ENCODE results near the gene SLC1A6.
"Not testable (repeated sequence)": the region's sequence is repeated elsewhere in the genome, so short reads cannot be mapped to it uniquely, and the experiment has no call there.

SLC1A6 gene

GRCh38 chr19:14954071-14954655 is 25.5 kb downstream of the SLC1A6 start:
- Histone ChIP-seq H3K9ac (ENCODE audit: low read depth, low read length) (no peak overlapping the region), H3K27me3 (ENCODE audit: insufficient read depth, low read length) (no peaks in the 10 kb centered on the region), H3K9me3 (ENCODE audit: insufficient read depth, low read depth, low read length) (peaks cover 12% of the 10 kb centered on the region), H3K4me3 (ENCODE audit: low read length) (no peak overlapping the region), H3K36me3 (ENCODE audit: insufficient read depth, low read depth, low read length) (no peaks in the 10 kb centered on the region), H3K4me1 (ENCODE audit: insufficient read depth, low read length) (no peaks in the 10 kb centered on the region), H3K27ac (ENCODE audit: low read length) (no peak overlapping the region)

- Histone ChIP-seq H3K4me1 (ENCODE audit: insufficient read depth, low read length) (no peaks in the 10 kb centered on the region), H3K9ac (ENCODE audit: low read depth, low read length) (no peak overlapping the region), H3K9me3 (ENCODE audit: insufficient read depth, low read depth, low read length) (peaks cover 5% of the 10 kb centered on the region), H3K4me3 (ENCODE audit: low read length) (no peak overlapping the region), H3K36me3 (ENCODE audit: insufficient read depth, low read depth, low read length) (no peaks in the 10 kb centered on the region), H3K27ac (ENCODE audit: low read length) (no peak overlapping the region), H3K27me3 (ENCODE audit: insufficient read depth, low read length) (no peaks in the 10 kb centered on the region)
Measured at GRCh38 chr19:14952767-14953166, 26.9 kb downstream of the SLC1A6 start.

- Histone ChIP-seq H3K36me3 (ENCODE audit: insufficient read depth, low read depth, low read length) (no peaks in the 10 kb centered on the region), H3K4me1 (ENCODE audit: insufficient read depth, low read length) (no peaks in the 10 kb centered on the region), H3K9me3 (ENCODE audit: insufficient read depth, low read depth, low read length) (no peaks in the 10 kb centered on the region; the same call in none of the 2 replicates), H3K4me3 (ENCODE audit: low read length) (no peak overlapping the region), H3K27me3 (ENCODE audit: insufficient read depth, low read length) (no peaks in the 10 kb centered on the region), H3K9ac (ENCODE audit: low read depth, low read length) (no peak overlapping the region), H3K27ac (ENCODE audit: low read length) (no peak overlapping the region)
Measured at GRCh38 chr19:14950421-14950820, 29.2 kb downstream of the SLC1A6 start.

GRCh38 chr19:14949876-14950275 is 29.8 kb downstream of the SLC1A6 start:
- H3K9ac ChIP-seq (ENCODE audit: low read depth, low read length), result no peak overlapping the region
- no peaks in the 10 kb centered on the region for H3K27me3 ChIP-seq (ENCODE audit: insufficient read depth, low read length)
- H3K4me1 ChIP-seq (ENCODE audit: insufficient read depth, low read length), result no peaks in the 10 kb centered on the region
- no peaks in the 10 kb centered on the region for H3K36me3 ChIP-seq (ENCODE audit: insufficient read depth, low read depth, low read length)
- H3K9me3 ChIP-seq (ENCODE audit: insufficient read depth, low read depth, low read length), result no peaks in the 10 kb centered on the region; the same call in none of the 2 replicates
- no peak overlapping the region for H3K4me3 ChIP-seq (ENCODE audit: low read length)
- no peak overlapping the region for H3K27ac ChIP-seq (ENCODE audit: low read length)

GRCh38 chr19:14949413-14949812 is 30.3 kb downstream of the SLC1A6 start:
- H3K27me3 ChIP-seq (ENCODE audit: insufficient read depth, low read length); H3K4me1 ChIP-seq (ENCODE audit: insufficient read depth, low read length): not testable (repeated sequence)

GRCh38 chr19:14944456-14944855 is 35.2 kb downstream of the SLC1A6 start:
- Histone ChIP-seq H3K9ac (ENCODE audit: low read depth, low read length) (no peak overlapping the region), H3K27me3 (ENCODE audit: insufficient read depth, low read length) (no peaks in the 10 kb centered on the region), H3K4me1 (ENCODE audit: insufficient read depth, low read length) (no peaks in the 10 kb centered on the region), H3K9me3 (ENCODE audit: insufficient read depth, low read depth, low read length) (no peaks in the 10 kb centered on the region; the same call in none of the 2 replicates), H3K4me3 (ENCODE audit: low read length) (no peak overlapping the region), H3K36me3 (ENCODE audit: insufficient read depth, low read depth, low read length) (no peaks in the 10 kb centered on the region), H3K27ac (ENCODE audit: low read length) (no peak overlapping the region)

More at GRCh38 chr19:14949413-14949812, 30.3 kb downstream of the SLC1A6 start:
- not testable (repeated sequence) for H3K4me3 ChIP-seq (ENCODE audit: low read length); H3K9ac ChIP-seq (ENCODE audit: low read depth, low read length); H3K27ac ChIP-seq (ENCODE audit: low read length); H3K36me3 ChIP-seq (ENCODE audit: insufficient read depth, low read depth, low read length); H3K9me3 ChIP-seq (ENCODE audit: insufficient read depth, low read depth, low read length)

- Histone ChIP-seq H3K9ac (ENCODE audit: low read depth, low read length) (no peak overlapping the region), H3K9me3 (ENCODE audit: insufficient read depth, low read depth, low read length) (no peaks in the 10 kb centered on the region; the same call in none of the 2 replicates), H3K27ac (ENCODE audit: low read length) (no peak overlapping the region), H3K4me3 (ENCODE audit: low read length) (no peak overlapping the region), H3K36me3 (ENCODE audit: insufficient read depth, low read depth, low read length) (no peaks in the 10 kb centered on the region), H3K4me1 (ENCODE audit: insufficient read depth, low read length) (no peaks in the 10 kb centered on the region), H3K27me3 (ENCODE audit: insufficient read depth, low read length) (no peaks in the 10 kb centered on the region)
Measured at GRCh38 chr19:14943601-14944000, 36.1 kb downstream of the SLC1A6 start.

- Histone ChIP-seq H3K36me3 (ENCODE audit: insufficient read depth, low read depth, low read length) (no peaks in the 10 kb centered on the region), H3K27me3 (ENCODE audit: insufficient read depth, low read length) (no peaks in the 10 kb centered on the region), H3K4me1 (ENCODE audit: insufficient read depth, low read length) (no peaks in the 10 kb centered on the region), H3K9me3 (ENCODE audit: insufficient read depth, low read depth, low read length) (no peaks in the 10 kb centered on the region; the same call in none of the 2 replicates), H3K27ac (ENCODE audit: low read length) (no peak within 1 kb of the TSS), H3K9ac (ENCODE audit: low read depth, low read length) (no peak within 1 kb of the TSS), H3K4me3 (ENCODE audit: low read length) (no peak within 1 kb of the TSS)
Measured at GRCh38 chr19:14941189-14941588, 38.5 kb downstream of the SLC1A6 start, which contains the start of gene OR7C2. TSS of gene OR7C2 (plus strand) at chr19:14941489. CDS start at chr19:14941489, 0 bp downstream.

- no peak overlapping the region for H3K27ac ChIP-seq (ENCODE audit: low read length)
- H3K4me1 ChIP-seq (ENCODE audit: insufficient read depth, low read length), result no peaks in the 10 kb centered on the region
- no peak overlapping the region for H3K4me3 ChIP-seq (ENCODE audit: low read length)
- H3K9ac ChIP-seq (ENCODE audit: low read depth, low read length), result no peak overlapping the region
- no peaks in the 10 kb centered on the region; the same call in none of the 2 replicates for H3K9me3 ChIP-seq (ENCODE audit: insufficient read depth, low read depth, low read length)
- no peaks in the 10 kb centered on the region for H3K36me3 ChIP-seq (ENCODE audit: insufficient read depth, low read depth, low read length)
- H3K27me3 ChIP-seq (ENCODE audit: insufficient read depth, low read length), result no peaks in the 10 kb centered on the region
Measured at GRCh38 chr19:14940266-14940665, 39.4 kb downstream of the SLC1A6 start.

- Histone ChIP-seq H3K9me3 (ENCODE audit: insufficient read depth, low read depth, low read length) (peaks cover 3% of the 10 kb centered on the region), H3K4me1 (ENCODE audit: insufficient read depth, low read length) (no peaks in the 10 kb centered on the region), H3K27me3 (ENCODE audit: insufficient read depth, low read length) (no peaks in the 10 kb centered on the region; the same call in 1 of the 2 replicates), H3K36me3 (ENCODE audit: insufficient read depth, low read depth, low read length) (no peaks in the 10 kb centered on the region), H3K27ac (ENCODE audit: low read length) (no peak overlapping the region), H3K9ac (ENCODE audit: low read depth, low read length) (no peak overlapping the region), H3K4me3 (ENCODE audit: low read length) (no peak overlapping the region)
Measured at GRCh38 chr19:14933506-14933905, 46.2 kb downstream of the SLC1A6 start.

GRCh38 chr19:14916848-14917247 is 62.8 kb downstream of the SLC1A6 start:
- no peaks in the 10 kb centered on the region for H3K27me3 ChIP-seq (ENCODE audit: insufficient read depth, low read length)
- H3K9me3 ChIP-seq (ENCODE audit: insufficient read depth, low read depth, low read length), result peaks cover 4% of the 10 kb centered on the region; the same call in 1 of the 2 replicates
- no peak overlapping the region for H3K27ac ChIP-seq (ENCODE audit: low read length)
- H3K36me3 ChIP-seq (ENCODE audit: insufficient read depth, low read depth, low read length), result no peaks in the 10 kb centered on the region
- no peak overlapping the region for H3K4me3 ChIP-seq (ENCODE audit: low read length)
- H3K4me1 ChIP-seq (ENCODE audit: insufficient read depth, low read length), result no peaks in the 10 kb centered on the region
- no peak overlapping the region for H3K9ac ChIP-seq (ENCODE audit: low read depth, low read length)

- H3K4me3 ChIP-seq (ENCODE audit: low read length), result no peak overlapping the region
- H3K9me3 ChIP-seq (ENCODE audit: insufficient read depth, low read depth, low read length), result peaks cover 4% of the 10 kb centered on the region; the same call in 1 of the 2 replicates
- H3K4me1 ChIP-seq (ENCODE audit: insufficient read depth, low read length), result no peaks in the 10 kb centered on the region
- H3K27ac ChIP-seq (ENCODE audit: low read length), result no peak overlapping the region
- no peak overlapping the region for H3K9ac ChIP-seq (ENCODE audit: low read depth, low read length)
- H3K27me3 ChIP-seq (ENCODE audit: insufficient read depth, low read length), result no peaks in the 10 kb centered on the region
- no peaks in the 10 kb centered on the region for H3K36me3 ChIP-seq (ENCODE audit: insufficient read depth, low read depth, low read length)
Measured at GRCh38 chr19:14915116-14915515, 64.5 kb downstream of the SLC1A6 start.

Measured in iPS-20b (cell line).